ENCODE data around the gene DDX39B.
"Not testable (repeated sequence)": the region's sequence is repeated elsewhere in the genome, so short reads cannot be mapped to it uniquely, and the experiment has no call there.

Gene DDX39B

DNA sequence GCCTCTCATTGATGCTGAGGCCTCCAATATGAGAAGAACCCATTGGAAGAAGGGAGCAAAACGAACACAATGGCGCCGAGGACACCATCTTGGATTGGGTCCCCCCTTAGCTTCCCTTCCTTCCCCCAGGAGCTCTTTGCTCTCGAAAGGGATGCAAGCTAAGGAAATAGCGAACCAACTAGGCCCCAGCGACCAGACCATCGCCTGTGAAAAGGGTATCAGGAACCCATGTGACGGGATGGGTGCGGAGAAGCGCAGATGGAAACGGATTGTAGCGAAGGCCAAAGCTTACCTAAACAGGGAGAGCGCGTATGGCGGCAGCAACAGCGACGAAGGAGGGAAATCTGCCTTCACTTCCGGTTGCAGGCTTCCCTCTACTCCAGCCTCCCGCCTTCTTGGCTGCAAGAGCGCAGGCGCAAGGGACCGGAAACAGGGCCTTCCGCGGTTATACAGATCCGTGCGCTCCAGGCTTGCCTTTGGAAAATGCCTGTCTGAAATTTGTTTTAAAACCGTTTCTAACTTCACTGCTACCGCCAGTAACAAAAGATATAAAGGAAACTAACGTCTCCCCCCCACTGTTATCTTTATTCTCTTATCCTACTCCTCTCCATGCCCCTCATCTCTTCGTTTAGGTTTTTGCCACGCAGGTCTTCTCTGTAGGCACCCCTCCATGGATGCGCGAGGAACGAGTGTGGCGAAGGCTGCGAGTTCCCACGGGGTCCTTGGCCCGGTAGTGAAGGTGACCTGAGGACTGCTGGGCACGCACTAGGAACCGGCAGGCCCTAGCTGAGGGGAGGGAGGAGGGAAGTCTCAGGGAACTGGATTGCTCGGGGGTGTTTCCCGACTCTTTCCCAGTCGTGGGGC, at the start of gene DDX39B:
DDX39B (minus strand) TSS at position 346 of the 864 bp plus-strand sequence. CDS start 1,471 bp downstream, outside the sequence.
- peak; percentile 98 for DNase-seq (ENCODE audit: low read depth, low spot score)

DNA sequence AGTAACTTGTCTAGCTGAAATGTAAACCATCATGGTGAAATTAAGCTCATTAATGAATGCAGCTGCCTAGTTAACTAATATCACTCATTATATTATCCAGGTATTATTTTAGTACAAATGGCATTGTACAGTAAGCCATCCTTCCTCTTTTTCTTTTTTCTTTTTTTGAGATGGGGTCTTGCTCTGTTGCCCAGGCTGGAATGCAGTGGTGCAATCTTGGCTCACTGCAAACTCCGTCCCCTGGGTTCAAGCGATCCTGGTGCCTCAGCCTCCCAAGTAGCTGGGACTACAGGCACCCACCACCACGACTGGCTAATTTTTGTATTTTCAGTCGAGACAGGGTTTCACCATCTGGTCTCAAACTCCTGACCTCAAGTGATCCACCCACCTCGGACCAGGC, 48.9 kb upstream of the DDX39B start:
- not testable (repeated sequence) for DNase-seq (ENCODE audit: low read depth, low spot score)

DNA sequence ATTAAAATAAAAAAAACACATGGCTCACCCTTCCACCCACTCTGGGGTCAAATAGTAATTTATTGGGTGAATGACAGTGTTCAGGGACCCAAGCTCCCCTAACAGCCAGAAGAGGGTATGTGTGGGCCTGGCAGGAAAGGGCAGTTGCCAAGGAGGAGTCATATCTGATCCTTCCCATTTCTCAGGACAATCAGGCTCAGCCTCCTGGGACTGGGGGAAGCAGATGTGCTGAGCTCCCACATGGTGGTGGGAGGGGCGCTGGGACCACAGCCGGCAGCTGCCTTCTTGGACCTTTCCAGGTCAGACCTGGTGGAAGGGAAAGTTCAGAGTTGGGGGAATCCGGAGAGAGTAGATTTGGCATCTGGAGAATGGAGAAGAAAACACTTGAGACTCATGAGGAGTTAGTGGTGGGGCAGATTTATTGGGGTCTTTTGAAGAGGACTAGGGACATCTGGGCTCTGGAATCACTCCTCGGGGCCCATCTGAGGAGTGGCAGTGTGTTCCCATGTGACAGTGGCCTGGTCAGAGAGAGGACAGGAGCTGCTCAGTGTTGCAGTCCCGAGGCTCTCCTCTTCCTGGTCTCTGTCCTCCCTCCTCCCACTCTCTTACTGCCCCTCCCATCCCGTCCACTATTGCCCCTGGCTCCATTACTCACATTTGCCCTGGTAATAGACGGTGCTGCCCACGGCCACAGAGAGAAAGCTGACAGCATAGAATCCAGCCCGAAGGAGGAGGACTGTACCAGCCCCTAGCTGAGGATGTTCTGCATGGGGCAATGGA, 47.3 kb upstream of the DDX39B start:
- no peak for DNase-seq (ENCODE audit: low read depth, low spot score)

DNA sequence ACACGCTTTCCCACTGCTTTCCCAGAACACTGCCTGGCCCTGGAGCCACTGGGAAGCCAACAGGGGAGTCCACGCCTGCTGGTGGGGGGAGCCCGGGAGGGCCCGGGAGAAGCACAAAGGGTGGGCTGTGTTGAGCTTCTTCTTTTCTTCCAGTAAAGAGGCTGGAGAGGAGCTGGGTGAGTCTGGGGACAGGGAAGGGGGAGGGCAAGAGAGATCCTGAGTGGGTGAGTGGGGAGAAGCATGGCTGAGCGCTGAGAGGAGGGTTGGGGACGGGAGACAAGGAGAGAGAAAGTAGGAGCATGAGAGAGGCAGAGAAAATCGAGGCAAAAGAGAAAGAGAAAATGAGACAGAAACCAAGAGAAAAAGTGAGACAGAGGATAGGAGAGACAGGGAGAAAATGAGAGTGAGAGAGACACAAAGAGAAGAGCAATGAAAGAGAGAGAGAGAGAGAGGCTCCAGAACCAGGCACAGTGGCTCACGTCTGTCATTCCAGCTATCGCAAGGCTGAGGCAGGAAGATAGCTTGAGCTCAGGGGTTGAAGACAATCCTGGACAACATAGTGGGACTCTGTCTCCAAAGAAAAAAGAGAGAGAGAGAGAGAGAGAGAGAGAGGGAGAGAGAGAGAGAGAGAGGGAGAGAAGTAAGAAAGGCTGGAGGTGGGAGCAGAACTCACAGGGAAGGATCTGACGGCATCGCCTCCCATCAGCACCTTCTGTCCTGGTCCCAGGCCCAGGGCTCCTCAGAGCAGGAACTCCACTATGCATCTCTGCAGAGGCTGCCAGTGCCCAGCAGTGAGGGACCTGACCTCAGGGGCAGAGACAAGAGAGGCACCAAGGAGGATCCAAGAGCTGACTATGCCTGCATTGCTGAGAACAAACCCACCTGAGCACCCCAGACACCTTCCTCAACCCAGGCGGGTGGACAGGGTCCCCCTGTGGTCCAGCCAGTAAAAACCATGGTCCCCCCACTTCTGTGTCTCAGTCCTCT, 46.3 kb upstream of the DDX39B start:
- no peak for DNase-seq (ENCODE audit: low read depth, low spot score)

GRCh38 chr6:31586599-31587281, 44.9 kb upstream of the DDX39B start:
- DNase-seq (ENCODE audit: low read depth, low spot score), result no peak

DNA sequence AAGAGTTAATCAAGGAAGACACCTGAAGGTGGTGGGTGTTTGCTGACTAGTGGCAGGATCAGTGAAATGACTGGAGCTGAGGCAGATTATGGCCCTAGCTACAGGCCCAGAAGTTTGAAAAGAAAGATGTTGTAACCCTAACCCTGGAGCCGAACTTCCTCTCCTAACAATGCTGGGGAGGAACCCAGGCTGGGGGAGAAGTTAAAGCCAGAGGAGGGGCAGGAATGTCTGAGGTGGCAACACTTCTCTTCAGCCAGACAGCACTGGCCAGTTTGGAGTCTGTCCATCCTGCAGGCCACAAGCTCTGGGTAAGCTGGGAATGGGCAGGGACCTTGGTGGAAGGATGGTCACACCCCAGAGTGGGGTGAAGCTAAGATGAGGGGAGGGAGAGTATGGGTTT, 44.2 kb upstream of the DDX39B start, which contains the start of gene LST1:
LST1 (plus strand) TSS at position 270 of the 400 bp plus-strand sequence. CDS start 1,023 bp downstream, outside the sequence.
- DNase-seq (ENCODE audit: low read depth, low spot score), result no peak

- no peak for DNase-seq (ENCODE audit: low read depth, low spot score)
Measured at GRCh38 chr6:31585491-31585890, 43.7 kb upstream of the DDX39B start.

- DNase-seq (ENCODE audit: low read depth, low spot score), result no peak
Measured at GRCh38 chr6:31582230-31582643, 40.4 kb upstream of the DDX39B start, which contains the start of gene LTB. TSS of gene LTB (minus strand) at chr6:31582424. CDS start at chr6:31582417, 7 bp downstream.

GRCh38 chr6:31581434-31582229, 39.8 kb upstream of the DDX39B start:
- DNase-seq (ENCODE audit: low read depth, low spot score), result no peak

DNA sequence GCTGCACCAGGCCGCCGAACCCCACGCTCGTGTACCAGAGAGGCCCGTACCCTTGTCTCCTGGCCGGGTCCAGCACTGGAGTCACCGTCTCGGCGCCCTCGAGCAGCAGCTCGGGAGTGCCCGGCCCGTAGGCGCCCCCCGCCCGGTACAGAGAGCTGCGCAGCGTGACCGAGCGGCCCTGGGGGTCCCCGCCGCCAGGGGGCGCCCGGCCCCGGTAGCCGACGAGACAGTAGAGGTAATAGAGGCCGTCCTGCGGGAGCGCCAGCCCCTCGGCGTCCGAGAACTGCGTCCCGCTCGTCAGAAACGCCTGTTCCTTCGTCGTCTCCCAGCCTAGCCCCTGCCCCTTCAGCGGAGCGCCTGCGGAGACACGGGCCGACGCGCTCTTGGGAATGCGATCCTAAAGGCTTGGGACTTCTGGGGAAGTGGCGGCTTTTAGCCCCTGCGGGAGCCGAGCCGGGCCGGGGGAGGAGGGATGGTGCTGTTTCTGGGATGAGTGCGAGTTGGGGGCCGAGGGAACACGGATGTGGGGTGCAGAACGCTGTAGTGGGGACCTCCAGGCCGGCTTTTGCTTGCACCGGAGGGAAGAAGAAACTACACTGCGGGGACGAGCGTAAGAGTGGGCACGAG, 39.1 kb upstream of the DDX39B start:
- peak; percentile 94 for DNase-seq (ENCODE audit: low read depth, low spot score)

DNA sequence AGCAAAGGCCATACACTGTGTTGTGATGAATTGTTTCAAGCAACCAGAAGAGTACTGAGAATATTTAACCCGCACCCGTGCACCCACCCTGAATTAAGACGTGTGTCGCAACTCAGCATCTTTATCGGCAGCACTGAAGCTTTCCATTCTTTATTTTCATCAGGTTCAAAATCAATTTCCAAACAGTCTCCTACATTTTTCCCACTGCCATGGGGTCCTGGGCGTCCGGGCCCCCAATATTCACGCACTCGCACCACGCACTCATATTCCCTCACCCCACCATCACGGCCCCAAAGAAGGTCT, 38.6 kb upstream of the DDX39B start:
- no peak for DNase-seq (ENCODE audit: low read depth, low spot score)

- no peak for DNase-seq (ENCODE audit: low read depth, low spot score)
Measured at GRCh38 chr6:31579546-31580437, 38.0 kb upstream of the DDX39B start.

GRCh38 chr6:31579119-31579505, 37.3 kb upstream of the DDX39B start:
- no peak for DNase-seq (ENCODE audit: low read depth, low spot score)

DNA sequence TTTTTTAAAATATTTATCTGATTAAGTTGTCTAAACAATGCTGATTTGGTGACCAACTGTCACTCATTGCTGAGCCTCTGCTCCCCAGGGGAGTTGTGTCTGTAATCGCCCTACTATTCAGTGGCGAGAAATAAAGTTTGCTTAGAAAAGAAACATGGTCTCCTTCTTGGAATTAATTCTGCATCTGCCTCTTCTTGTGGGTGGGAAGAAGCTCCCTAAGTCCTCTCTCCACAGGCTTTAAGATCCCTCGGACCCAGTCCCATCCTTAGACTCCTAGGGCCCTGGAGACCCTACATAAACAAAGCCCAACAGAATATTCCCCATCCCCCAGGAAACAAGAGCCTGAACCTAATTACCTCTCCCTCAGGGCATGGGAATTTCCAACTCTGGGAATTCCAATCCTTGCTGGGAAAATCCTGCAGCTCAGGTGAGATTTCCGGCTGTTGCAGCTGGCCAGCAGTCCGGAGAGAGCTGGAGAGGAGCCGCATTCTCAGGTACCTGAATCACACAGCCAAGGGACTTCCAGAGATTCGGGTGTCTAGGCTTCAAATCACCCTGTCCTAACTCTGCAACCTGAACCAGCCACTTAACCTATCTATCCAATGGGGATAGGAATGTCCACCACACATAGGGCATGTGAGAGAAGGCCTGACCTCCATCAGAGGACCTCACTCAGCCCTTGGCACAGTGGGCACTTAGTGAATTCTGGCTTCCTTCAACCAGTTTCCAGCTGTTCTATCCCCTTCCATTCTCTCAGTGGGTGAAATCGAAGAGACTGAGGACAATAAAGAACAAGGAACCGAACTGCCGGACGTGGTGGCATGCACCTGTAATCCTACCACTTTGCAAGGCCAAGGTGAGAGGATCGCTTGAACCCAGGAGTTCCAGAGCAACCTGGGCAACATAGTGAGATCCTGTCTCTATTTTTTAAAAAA, 36.6 kb upstream of the DDX39B start:
- DNase-seq (ENCODE audit: low read depth, low spot score), result peak; percentile 12

DNA sequence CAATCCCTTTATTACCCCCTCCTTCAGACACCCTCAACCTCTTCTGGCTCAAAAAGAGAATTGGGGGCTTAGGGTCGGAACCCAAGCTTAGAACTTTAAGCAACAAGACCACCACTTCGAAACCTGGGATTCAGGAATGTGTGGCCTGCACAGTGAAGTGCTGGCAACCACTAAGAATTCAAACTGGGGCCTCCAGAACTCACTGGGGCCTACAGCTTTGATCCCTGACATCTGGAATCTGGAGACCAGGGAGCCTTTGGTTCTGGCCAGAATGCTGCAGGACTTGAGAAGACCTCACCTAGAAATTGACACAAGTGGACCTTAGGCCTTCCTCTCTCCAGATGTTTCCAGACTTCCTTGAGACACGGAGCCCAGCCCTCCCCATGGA, 35.8 kb upstream of the DDX39B start:
- DNase-seq (ENCODE audit: low read depth, low spot score), result no peak

- no peak for DNase-seq (ENCODE audit: low read depth, low spot score)
Measured at GRCh38 chr6:31576897-31577578, 35.2 kb upstream of the DDX39B start.

All from astrocyte of the hippocampus (primary cell).